HepG2 (cell line): ENCODE data around the gene NFE2L2. TPM values are rescaled to one million over a fixed set of nuclear protein-coding genes. Genes with fewer than 3 reads are reported as not detected.

Experiments
- ATAC-seq: fragments of 200-7000 bp; cut with Tn5 transposase; 3 replicates; pipeline ENCODE4 v1.9.1; 2020; ENCODE audit warnings: mild to moderate bottlenecking, moderate library complexity
- BruUV-seq: library from RNA; stranded (reverse); fragments of 400-500 nt; replicated peaks from 2 replicates; lab custom pipeline; 2021; lab: Mats Ljungman, UMichigan
- CTCF ChIA-PET: fragments of 300-600 bp; formaldehyde crosslinking; extraction: SDS; loops from one replicate; lab custom pipeline; 2021; ENCODE audit warnings: low total read pairs, inconsistent platforms, low intra/inter-chr PET ratio; lab: Yijun Ruan, JAX
- POLR2A ChIA-PET: fragments of 350-600 bp; sonication (Branson Sonifier 250); formaldehyde crosslinking; loops from one replicate; lab custom pipeline; 2020; ENCODE audit warnings: antibody characterized with exemption, inconsistent platforms; lab: Yijun Ruan, JAX
- DNase-seq: peaks from one replicate; pipeline ENCODE4 v3.0.0-alpha.2; 2015; ENCODE audit warnings: low spot score
- FAIRE-seq: peaks from 3 replicates; lab custom pipeline; 2011; peaks lifted over from hg19 to GRCh38; lab: Jason Lieb, UNC
- H2AFZ ChIP-seq: one replicate; pipeline ENCODE4 v1.6.1; 2011; ENCODE audit warnings: low read length, inconsistent platforms
- H3K27ac ChIP-seq: fragments of 300-600 bp; 3 replicates; pipeline ENCODE4 v1.8.0; 2011; ENCODE audit warnings: mixed run types, mild to moderate bottlenecking, mixed read lengths, low read length, inconsistent platforms; ENCODE audit not compliant: insufficient read depth; ENCODE audit errors: extremely low read length
- H3K27me3 ChIP-seq, 2 experiments: fragments of 200-600 bp in 1 of 2; 2 replicates in 1 of 2; 3 replicates in 1 of 2; pipeline versions ENCODE4 v1.6.0 to v1.8.0; 2011; ENCODE audit warnings: low read length in 2 of 2, mild to moderate bottlenecking in 2 of 2, moderate library complexity in 2 of 2, inconsistent platforms in 1 of 2; ENCODE audit not compliant: insufficient read depth in 2 of 2, control insufficient read depth in 1 of 2
- H3K36me3 ChIP-seq, 2 experiments: fragments of 200-600 bp in 1 of 2; replicated peaks in 1 of 2; 2 replicates in 1 of 2; 3 replicates in 1 of 2; pipeline versions ENCODE4 v1.5.1 to v1.8.0; 2011; ENCODE audit warnings: low read length in 2 of 2, inconsistent platforms in 1 of 2; ENCODE audit not compliant: insufficient read depth in 2 of 2, control insufficient read depth in 1 of 2
- H3K4me1 ChIP-seq: 2 replicates; pipeline ENCODE4 v1.5.1; 2012; ENCODE audit warnings: low read length, inconsistent platforms; ENCODE audit not compliant: insufficient read depth
- H3K4me2 ChIP-seq: 2 replicates; pipeline ENCODE4 v1.6.0; 2011; ENCODE audit warnings: low read depth, low read length, inconsistent platforms
- H3K4me3 ChIP-seq, 3 experiments: fragments of 200-600 bp in 1 of 3; sonication (generic), shearing (Covaris generic) in 1 of 3; replicated peaks in 1 of 3; 2 replicates each; pipeline ENCODE4 v1.5.1; 2011 to 2016; ENCODE audit warnings: low read length in 3 of 3, inconsistent platforms in 2 of 3, low read depth in 2 of 3, mild to moderate bottlenecking in 2 of 3, control low read depth in 1 of 3, mixed read lengths in 1 of 3; ENCODE audit not compliant: insufficient read depth in 1 of 3
- H3K79me2 ChIP-seq: one replicate; pipeline ENCODE4 v1.6.1; 2011; ENCODE audit warnings: low read length, inconsistent platforms; ENCODE audit not compliant: insufficient read depth
- H3K9ac ChIP-seq: 2 replicates; pipeline ENCODE4 v1.6.0; 2011; ENCODE audit warnings: mild to moderate bottlenecking, low read depth, low read length, inconsistent platforms; ENCODE audit not compliant: insufficient read depth
- H3K9me3 ChIP-seq: 2 replicates; pipeline ENCODE4 v1.5.1; 2012; ENCODE audit warnings: mild to moderate bottlenecking, low read length
- H4K20me1 ChIP-seq: 2 replicates; pipeline ENCODE4 v1.6.0; 2011; ENCODE audit warnings: inconsistent platforms, mild to moderate bottlenecking, low read length, moderate library complexity; ENCODE audit not compliant: insufficient read depth
- CREB1 ChIP-seq, 2 experiments: fragments of 450-650 bp in 1 of 2; IDR thresholded peaks; 2 replicates each; pipeline ENCODE4 v1.6.1; 2016 to 2017; ENCODE audit warnings: control low read depth in 1 of 2, mild to moderate bottlenecking in 1 of 2, missing compliant biosample characterization in 1 of 2, missing genetic modification characterization in 1 of 2
- HDAC2 ChIP-seq: sonication (generic); formaldehyde crosslinking; IDR thresholded peaks from 2 replicates; pipeline ENCODE4 v1.4.0; 2020; ENCODE audit warnings: missing genetic modification reagents
- PRDM10 ChIP-seq: sonication (generic); formaldehyde crosslinking; IDR thresholded peaks from 2 replicates; pipeline ENCODE4 v1.4.0; 2020; ENCODE audit warnings: low read depth, missing genetic modification reagents
- ZBTB37 ChIP-seq: sonication (generic); formaldehyde crosslinking; IDR thresholded peaks from 2 replicates; pipeline ENCODE4 v1.4.0; 2020; ENCODE audit warnings: mild to moderate bottlenecking, missing genetic modification reagents
- ZFP36 ChIP-seq: fragments of 150-350 bp; IDR thresholded peaks from 2 replicates; pipeline ENCODE4 v1.6.1; 2018; ENCODE audit warnings: borderline replicate concordance, low read length, low read depth; ENCODE audit not compliant: partially characterized antibody
- ZNF264 ChIP-seq: sonication (generic); formaldehyde crosslinking; IDR thresholded peaks from 2 replicates; pipeline ENCODE4 v1.4.0; 2020; ENCODE audit warnings: missing genetic modification reagents
- ZNF597 ChIP-seq: sonication (generic); formaldehyde crosslinking; IDR thresholded peaks from 2 replicates; pipeline ENCODE4 v1.5.0; 2020; ENCODE audit warnings: missing genetic modification reagents
- WGBS: methylation state at CpG from one replicate; pipeline ENCODE4 v1.1.6; 2017; ENCODE audit warnings: low lambda C conversion rate; 5-methylcytosine and 5-hydroxymethylcytosine counted together
- in situ Hi-C: cut with HindIII; loops from 2 replicates; pipeline ENCODE4 v1.10.0; 2017; ENCODE audit warnings: low pct_unique_long_range_greater_than_20kb; ENCODE audit not compliant: extremely low pct_ligation_motif_present
- intact Hi-C: fragments of 100-400 bp; cut with micrococcal nuclease; formaldehyde crosslinking; loops from one replicate; pipeline ENCODE4 v1.10.0; 2022; ENCODE audit not compliant: unreplicated experiment
- polyA plus RNA-seq, 8 experiments: library from polyadenylated mRNA; depleted of rRNA in 3 of 8; stranded (reverse) in 7 of 8; unstranded in 1 of 8; fragments of >200 nt; fragmentation: Illumina TruSeq in 4 of 8; extraction: Trizol in 4 of 8; gene quantifications; 2 replicates each; pipeline versions ENCODE4 v1.2.1 to v1.2.3, GENCODE V29; 2011 to 2016; ENCODE audit warnings: low read depth in 4 of 8, missing spikeins in 1 of 8, mixed read lengths in 1 of 8; ENCODE audit not compliant: insufficient read depth in 1 of 8
- total RNA-seq, 5 experiments: library from RNA; depleted of rRNA; stranded (reverse); fragments of >200 nt; fragmentation: Illumina TruSeq; extraction: Trizol; gene quantifications; 2 replicates each; pipeline ENCODE4 v1.2.3, GENCODE V29; 2016; ENCODE audit warnings: low read depth in 1 of 5

Gene NFE2L2
- total and polyA plus RNA-seq, 2 of the 13 experiments (the other 11 are each of a cell fraction or from before 2014, with no cell fraction given) = 84.6 to 215 TPM

- TF ChIP-seq ZNF264 = no peak
- no peak for TF ChIP-seq ZFP36
- no peak for TF ChIP-seq CREB1 (IDR thresholded peaks at IDR 0.05)
- TF ChIP-seq CREB1 (CRISPR knock-in tag; IDR thresholded peaks at IDR 0.05) = no peak
- TF ChIP-seq ZBTB37 (CRISPR knock-in tag) = no peak
- no peak for TF ChIP-seq HDAC2 (CRISPR knock-in tag)
- TF ChIP-seq ZNF597 (CRISPR knock-in tag) = no peak
- TF ChIP-seq, all 625 proteins: peak for 0
Measured at GRCh38 chr2:177193240-177193639, 71.3 kb downstream of the NFE2L2 start (continued).

- Histone ChIP-seq H3K4me2 (no peak overlapping the region), H3K4me1 (peaks cover 20% of the 10 kb centered on the region), H4K20me1 (no peaks in the 10 kb centered on the region), H3K9me3 (no peaks in the 10 kb centered on the region), H2AFZ (no peak overlapping the region), H3K27ac (no peak overlapping the region), H3K27me3 (no peaks in the 10 kb centered on the region), H3K79me2 (no peaks in the 10 kb centered on the region), H3K9ac (no peak overlapping the region), H3K4me3 (no peak overlapping the region)
- ATAC-seq (no peak), FAIRE-seq (no peak), DNase-seq (no peak)
- BruUV-seq = no TSS peak
- in situ Hi-C loops = no loop called here
- intact Hi-C loops = no loop called here
- TF ChIP-seq PRDM10 (CRISPR knock-in tag) = no peak
- TF ChIP-seq, all 625 proteins: peak for 0
- CTCF ChIA-PET = no interaction called here
- WGBS = 81% methylated on average over 1 of the region's 1 CpG
- POLR2A ChIA-PET = no interaction called here
- H3K36me3 ChIP-seq = no peaks in the 10 kb centered on the region
Measured at GRCh38 chr2:177192788-177193187, 71.7 kb downstream of the NFE2L2 start.
